Caco-2 (cell line): ENCODE data around the gene MKRN2. TPM values are rescaled to one million over a fixed set of nuclear protein-coding genes. Genes with fewer than 3 reads are reported as not detected.

Experiments used
- BruUV-seq: library from RNA; stranded (reverse); fragments of 400-500 nt; replicated peaks from 2 replicates; lab custom pipeline; 2021; lab: Mats Ljungman, UMichigan
- CTCF ChIA-PET: fragments of 300-600 bp; sonication (Branson Sonifier 250); formaldehyde crosslinking; loops from one replicate; lab custom pipeline; 2022; ENCODE audit warnings: antibody characterized with exemption; lab: Charles Lee
- POLR2A ChIA-PET: fragments of 300-600 bp; sonication (Branson Sonifier 250); formaldehyde crosslinking; loops from one replicate; lab custom pipeline; 2022; ENCODE audit warnings: antibody characterized with exemption; lab: Charles Lee
- DNase-seq, 2 experiments: peaks; one replicate each; pipeline versions ENCODE4 v3.0.0 to v3.0.0-alpha.2; 2020 to 2022
- H3K27me3 ChIP-seq: replicated peaks from 2 replicates; pipeline ENCODE4 v1.6.0; 2011; ENCODE audit warnings: low read length; ENCODE audit not compliant: control insufficient read depth, insufficient read depth
- H3K36me3 ChIP-seq: 2 replicates; pipeline ENCODE4 v1.5.1; 2011; ENCODE audit warnings: low read length; ENCODE audit not compliant: control insufficient read depth, insufficient read depth
- H3K4me1 ChIP-seq: fragments of 250-450 bp; sonication (Bioruptor Pico); 2 replicates; pipeline ENCODE4 v1.5.1; 2020; ENCODE audit warnings: mild to moderate bottlenecking
- H3K4me3 ChIP-seq: 2 replicates; pipeline ENCODE4 v1.5.1; 2011; ENCODE audit warnings: low read depth, mild to moderate bottlenecking, control low read depth, low read length
- H3K9me3 ChIP-seq: fragments of 250-450 bp; sonication (Bioruptor Pico); 2 replicates; pipeline ENCODE4 v1.5.1; 2020; ENCODE audit warnings: mild to moderate bottlenecking, moderate library complexity
- H3K27ac Mint-ChIP-seq: one replicate; pipeline ENCODE4 v1.8.0; 2022; ENCODE audit warnings: mixed read lengths; ENCODE audit not compliant: unreplicated experiment
- H3K27me3 Mint-ChIP-seq: one replicate; pipeline ENCODE4 v1.8.0; 2022; ENCODE audit warnings: mixed read lengths; ENCODE audit not compliant: insufficient read depth, unreplicated experiment
- H3K36me3 Mint-ChIP-seq: one replicate; pipeline ENCODE4 v1.8.0; 2022; ENCODE audit warnings: mild to moderate bottlenecking, mixed read lengths; ENCODE audit not compliant: insufficient read depth, unreplicated experiment
- H3K4me1 Mint-ChIP-seq: one replicate; pipeline ENCODE4 v1.8.0; 2022; ENCODE audit warnings: low read depth, mixed read lengths; ENCODE audit not compliant: unreplicated experiment
- H3K4me3 Mint-ChIP-seq: one replicate; pipeline ENCODE4 v1.8.0; 2022; ENCODE audit warnings: mild to moderate bottlenecking, moderate library complexity, mixed read lengths; ENCODE audit not compliant: unreplicated experiment
- H3K9me3 Mint-ChIP-seq: one replicate; pipeline ENCODE4 v1.8.0; 2022; ENCODE audit warnings: mixed read lengths; ENCODE audit not compliant: unreplicated experiment
- CTCF ChIP-seq, 2 experiments: fragments of 200-600 bp in 1 of 2; IDR thresholded peaks; 1 replicate in 1 of 2; 2 replicates in 1 of 2; pipeline versions ENCODE4 v1.5.1 to v1.8.0; 2011 to 2022; ENCODE audit warnings: antibody characterized with exemption in 1 of 2, control low read depth in 1 of 2, inconsistent platforms in 1 of 2, low read depth in 1 of 2, low read length in 1 of 2, mild to moderate bottlenecking in 1 of 2, moderate library complexity in 1 of 2; ENCODE audit not compliant: insufficient read depth in 1 of 2, severe bottlenecking in 1 of 2, unreplicated experiment in 1 of 2
- intact Hi-C: fragments of 100-400 bp; cut with micrococcal nuclease; formaldehyde crosslinking; loops from one replicate; pipeline ENCODE4 v1.10.0; 2022; ENCODE audit not compliant: unreplicated experiment
- total RNA-seq: library from RNA; stranded (reverse); gene quantifications from 2 replicates; pipeline ENCODE4 v1.2.3, GENCODE V29; 2022

Gene MKRN2
- total RNA-seq, 1 experiment from 2014 or later: 25.2 TPM

GRCh38 chr3:12615266-12615665 lies 58.4 kb downstream of the MKRN2 start:
- Histone ChIP-seq H3K4me3 (no peak overlapping the region), H3K27me3 (no peaks in the 10 kb centered on the region), H3K9me3 (no peaks in the 10 kb centered on the region), H3K4me1 (no peaks in the 10 kb centered on the region), H3K36me3 (no peaks in the 10 kb centered on the region; the same call in 1 of the 2 replicates)
- ChIA-PET CTCF (interaction anchor here (1.1 kb wide), 1 partner anchor 67 kb away, joined by 3 read pairs; no protein-coding TSS in a partner anchor), POLR2A (no interaction called here)
- TF ChIP-seq CTCF (IDR thresholded peaks at IDR 0.05; ENCODE audit: insufficient read depth in 1 of 2, low read depth in 1 of 2, low read length in 1 of 2, severe bottlenecking in 1 of 2, unreplicated experiment in 1 of 2): no peak
- Mint-ChIP-seq H3K4me1 (no peaks in the 10 kb centered on the region), H3K4me3 (no peak overlapping the region), H3K27me3 (no peaks in the 10 kb centered on the region), H3K27ac (no peak overlapping the region), H3K9me3 (no peaks in the 10 kb centered on the region), H3K36me3 (peaks cover 43% of the 10 kb centered on the region)
- intact Hi-C loops: no loop called here
- DNase-seq: no peak
- BruUV-seq: no TSS peak

- Histone ChIP-seq H3K9me3 (no peaks in the 10 kb centered on the region), H3K27me3 (no peaks in the 10 kb centered on the region), H3K36me3 (no peaks in the 10 kb centered on the region; the same call in 1 of the 2 replicates), H3K4me1 (peaks cover 13% of the 10 kb centered on the region; the same call in 1 of the 2 replicates), H3K4me3 (no peak overlapping the region)
- Mint-ChIP-seq H3K36me3 (peaks cover 43% of the 10 kb centered on the region), H3K9me3 (no peaks in the 10 kb centered on the region), H3K4me3 (no peak overlapping the region), H3K27me3 (no peaks in the 10 kb centered on the region), H3K27ac (no peak overlapping the region), H3K4me1 (peaks cover 16% of the 10 kb centered on the region)
- TF ChIP-seq CTCF (IDR thresholded peaks at IDR 0.05; ENCODE audit: insufficient read depth in 1 of 2, low read depth in 1 of 2, low read length in 1 of 2, severe bottlenecking in 1 of 2, unreplicated experiment in 1 of 2): no peak
- intact Hi-C loops: no loop called here
- POLR2A ChIA-PET: no interaction called here
- BruUV-seq: no TSS peak
- no peak for DNase-seq
- CTCF ChIA-PET: no interaction called here
Measured at GRCh38 chr3:12618426-12618825, 61.5 kb downstream of the MKRN2 start.

GRCh38 chr3:12620305-12620704 lies 63.4 kb downstream of the MKRN2 start:
- Mint-ChIP-seq H3K4me3 (no peak overlapping the region), H3K9me3 (no peaks in the 10 kb centered on the region), H3K27ac (no peak overlapping the region), H3K36me3 (peaks cover 25% of the 10 kb centered on the region), H3K4me1 (peaks cover 16% of the 10 kb centered on the region), H3K27me3 (no peaks in the 10 kb centered on the region)
- peaks cover 13% of the 10 kb centered on the region; the same call in 1 of the 2 replicates for H3K4me1 ChIP-seq
- TF ChIP-seq CTCF (IDR thresholded peaks at IDR 0.05; ENCODE audit: insufficient read depth in 1 of 2, low read depth in 1 of 2, low read length in 1 of 2, severe bottlenecking in 1 of 2, unreplicated experiment in 1 of 2): no peak
- H3K27me3 ChIP-seq: no peaks in the 10 kb centered on the region
- H3K4me3 ChIP-seq: no peak overlapping the region
- no peaks in the 10 kb centered on the region for H3K9me3 ChIP-seq
- POLR2A ChIA-PET: no interaction called here
- no TSS peak for BruUV-seq
- intact Hi-C loops: no loop called here
- DNase-seq: no peak
- CTCF ChIA-PET: no interaction called here
- H3K36me3 ChIP-seq: no peaks in the 10 kb centered on the region; the same call in 1 of the 2 replicates
